GM13977 (cell line): ENCODE results near the gene TMEM132C.

Experiments used
- DNase-seq: peaks from one replicate; pipeline ENCODE4 v3.0.0; 2012; ENCODE audit warnings: low spot score
- CTCF ChIP-seq: IDR thresholded peaks from 2 replicates; pipeline ENCODE4 v1.5.1; 2012; ENCODE audit warnings: mild to moderate bottlenecking, control low read depth; ENCODE audit not compliant: insufficient read depth; ENCODE audit errors: extremely low read depth, missing control alignments
- in situ Hi-C: fragments of 300-500 bp; cut with MboI; formaldehyde crosslinking; loops from one replicate; pipeline ENCODE4 v1.12.0; 2022; ENCODE audit warnings: low sequenced_read_pairs, low pct_unique_long_range_greater_than_20kb, mixed read lengths, inconsistent platforms; ENCODE audit not compliant: unreplicated experiment

TMEM132C gene

GRCh38 chr12:128305336-128305892 is 38.4 kb downstream of the TMEM132C start:
- DNase-seq = no peak
- no peak for TF ChIP-seq CTCF
- in situ Hi-C loops = no loop called here

GRCh38 chr12:128307791-128308190 is 40.8 kb downstream of the TMEM132C start:
- no peak for DNase-seq
- in situ Hi-C loops = no loop called here
- no peak for TF ChIP-seq CTCF

GRCh38 chr12:128312661-128313060 is 45.7 kb downstream of the TMEM132C start:
- in situ Hi-C loops = no loop called here
- DNase-seq = no peak
- TF ChIP-seq CTCF = no peak

GRCh38 chr12:128313931-128314330 is 47.0 kb downstream of the TMEM132C start:
- in situ Hi-C loops = no loop called here
- no peak for TF ChIP-seq CTCF
- DNase-seq = no peak

GRCh38 chr12:128314611-128315010 is 47.6 kb downstream of the TMEM132C start:
- DNase-seq = no peak
- in situ Hi-C loops = no loop called here
- TF ChIP-seq CTCF = no peak

GRCh38 chr12:128316078-128316477 is 49.1 kb downstream of the TMEM132C start:
- in situ Hi-C loops = no loop called here
- TF ChIP-seq CTCF = no peak
- no peak for DNase-seq
